ENCODE data around the gene TTYH2. TPM values are rescaled to one million over a fixed set of nuclear protein-coding genes. Genes with fewer than 3 reads are reported as not detected.

The TTYH2 gene
- total and polyA plus RNA-seq, 2 of the 4 experiments (the other 2 are of a cell fraction), result 2.3 to 6.8 TPM

DNA sequence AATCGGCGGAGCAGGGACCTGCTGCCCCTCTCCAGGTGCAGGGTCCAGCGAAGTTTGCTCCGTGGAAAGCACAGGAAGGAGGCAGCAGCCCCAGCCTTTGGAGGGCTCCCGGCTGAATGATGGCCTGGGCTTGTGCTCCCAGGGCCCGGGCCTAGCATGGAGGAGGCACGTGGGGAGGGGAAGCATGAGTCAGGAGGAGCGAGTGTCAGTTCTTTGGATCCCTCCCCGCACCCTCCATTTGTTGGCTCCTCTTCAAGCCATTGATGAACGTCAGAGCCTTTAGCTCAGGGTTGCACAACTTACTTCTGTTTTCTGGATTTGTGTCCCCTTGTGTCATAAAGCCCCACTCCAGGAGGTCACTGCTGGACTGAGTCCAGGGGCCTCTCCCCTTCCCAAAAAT is 25.8 kb downstream of the TTYH2 start:
- ChIA-PET POLR2A (ENCODE audit: unreplicated experiment) (no interaction called here), CTCF (no interaction called here)
- H2BK5ac ChIP-seq (ENCODE audit: low read depth, low read length, poor library complexity, severe bottlenecking), result no peak overlapping the region
- no peak overlapping the region for H3K27ac ChIP-seq (ENCODE audit: insufficient read depth, low read length)
- intact Hi-C loops (cut with micrococcal nuclease), result loop anchor here (5.0 kb wide), 1 partner anchor 1287 kb away; no protein-coding TSS in a partner anchor
- no peak overlapping the region for H3K56ac ChIP-seq (ENCODE audit: extremely low read depth, insufficient read depth, low read length)
- no peak overlapping the region for H4K5ac ChIP-seq (ENCODE audit: low read depth, low read length)
- in situ Hi-C loops (cut with MboI; ENCODE audit: low sequenced_read_pairs), result no loop called here
- no peak overlapping the region for H3K4me3 ChIP-seq (ENCODE audit: insufficient read depth, low read depth, low read length)
- no peak overlapping the region for H3K4me2 ChIP-seq (ENCODE audit: low read depth, low read length)
- no peak overlapping the region for H2BK120ac ChIP-seq (ENCODE audit: low read depth, low read length)
- no peaks in the 10 kb centered on the region for H4K20me1 ChIP-seq (ENCODE audit: insufficient read depth, low read length)
- no peaks in the 10 kb centered on the region for H3K79me1 ChIP-seq (ENCODE audit: low read depth in 1 of 2, low read length in 2 of 2)
- no peak overlapping the region for H2AFZ ChIP-seq (replicated peaks; ENCODE audit: low read length, poor library complexity)
- no peak overlapping the region for H2AK5ac ChIP-seq (ENCODE audit: low read depth, low read length)
- no peak overlapping the region for H3K18ac ChIP-seq (ENCODE audit: low read depth, low read length)
- H3K4ac ChIP-seq (ENCODE audit: low read depth, low read length), result no peak overlapping the region
- no peak overlapping the region for H2AK9ac ChIP-seq (replicated peaks; ENCODE audit: low read depth, low read length, poor library complexity)
- WGBS, 2 experiments (ENCODE audit: extremely low coverage in 2 of 2, insufficient read length in 1 of 2), result no CpG with 5 or more reads among the region's 10 CpGs
- H3K4me1 ChIP-seq (ENCODE audit: control insufficient read depth, insufficient read depth, low read length), result no peaks in the 10 kb centered on the region
- H3K9me3 ChIP-seq (ENCODE audit: control insufficient read depth, insufficient read depth, low read length), result no peaks in the 10 kb centered on the region
- ATAC-seq (ENCODE audit: low read depth), result no peak
- no TSS peak for BruUV-seq (replicated peaks)
- no peak for TF ChIP-seq SMC3 (IDR thresholded peaks at IDR 0.05; ENCODE audit: low read depth, low read length)
- no peak for TF ChIP-seq BHLHE40 (IDR thresholded peaks at IDR 0.05; ENCODE audit: low read depth, low read length)
- no peak for TF ChIP-seq MAZ (IDR thresholded peaks at IDR 0.05; ENCODE audit: borderline replicate concordance, low read depth, low read length)
- TF ChIP-seq MXI1 (IDR thresholded peaks at IDR 0.05; ENCODE audit: borderline replicate concordance, low read depth, low read length), result no peak
- TF ChIP-seq, protein P1, sequence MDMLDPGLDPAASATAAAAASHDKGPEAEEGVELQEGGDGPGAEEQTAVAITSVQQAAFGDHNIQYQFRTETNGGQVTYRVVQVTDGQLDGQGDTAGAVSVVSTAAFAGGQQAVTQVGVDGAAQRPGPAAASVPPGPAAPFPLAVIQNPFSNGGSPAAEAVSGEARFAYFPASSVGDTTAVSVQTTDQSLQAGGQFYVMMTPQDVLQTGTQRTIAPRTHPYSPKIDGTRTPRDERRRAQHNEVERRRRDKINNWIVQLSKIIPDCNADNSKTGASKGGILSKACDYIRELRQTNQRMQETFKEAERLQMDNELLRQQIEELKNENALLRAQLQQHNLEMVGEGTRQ (IDR thresholded peaks at IDR 0.05; ENCODE audit: low read depth, low read length), result no peak
- TF ChIP-seq CEBPB (IDR thresholded peaks at IDR 0.05; ENCODE audit: low read depth, low read length), result no peak
- no peak for TF ChIP-seq RCOR1 (IDR thresholded peaks at IDR 0.05; ENCODE audit: insufficient replicate concordance, low read length)
- no peak for TF ChIP-seq FOS (IDR thresholded peaks at IDR 0.05; ENCODE audit: low read depth, low read length)
- no peak for TF ChIP-seq POLR2A (IDR thresholded peaks at IDR 0.05; ENCODE audit: low read depth, low read length)
- no peak for TF ChIP-seq CHD1 (IDR thresholded peaks at IDR 0.05; ENCODE audit: low read depth, low read length)
- TF ChIP-seq, protein P2, sequence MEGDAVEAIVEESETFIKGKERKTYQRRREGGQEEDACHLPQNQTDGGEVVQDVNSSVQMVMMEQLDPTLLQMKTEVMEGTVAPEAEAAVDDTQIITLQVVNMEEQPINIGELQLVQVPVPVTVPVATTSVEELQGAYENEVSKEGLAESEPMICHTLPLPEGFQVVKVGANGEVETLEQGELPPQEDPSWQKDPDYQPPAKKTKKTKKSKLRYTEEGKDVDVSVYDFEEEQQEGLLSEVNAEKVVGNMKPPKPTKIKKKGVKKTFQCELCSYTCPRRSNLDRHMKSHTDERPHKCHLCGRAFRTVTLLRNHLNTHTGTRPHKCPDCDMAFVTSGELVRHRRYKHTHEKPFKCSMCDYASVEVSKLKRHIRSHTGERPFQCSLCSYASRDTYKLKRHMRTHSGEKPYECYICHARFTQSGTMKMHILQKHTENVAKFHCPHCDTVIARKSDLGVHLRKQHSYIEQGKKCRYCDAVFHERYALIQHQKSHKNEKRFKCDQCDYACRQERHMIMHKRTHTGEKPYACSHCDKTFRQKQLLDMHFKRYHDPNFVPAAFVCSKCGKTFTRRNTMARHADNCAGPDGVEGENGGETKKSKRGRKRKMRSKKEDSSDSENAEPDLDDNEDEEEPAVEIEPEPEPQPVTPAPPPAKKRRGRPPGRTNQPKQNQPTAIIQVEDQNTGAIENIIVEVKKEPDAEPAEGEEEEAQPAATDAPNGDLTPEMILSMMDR (conservative IDR thresholded peaks at IDR 0.05; ENCODE audit: low read depth, low read length), result no peak
- TF ChIP-seq RFX5 (IDR thresholded peaks at IDR 0.05; ENCODE audit: low read depth, low read length), result no peak
- no peak for TF ChIP-seq MAFK (IDR thresholded peaks at IDR 0.05; ENCODE audit: low read depth, low read length)
- no peak for TF ChIP-seq NFE2L2 (IDR thresholded peaks at IDR 0.05; ENCODE audit: low read depth, low read length)
- no peaks in the 10 kb centered on the region for H3K27me3 ChIP-seq (ENCODE audit: control insufficient read depth, insufficient read depth, low read length)
- H2BK20ac ChIP-seq (ENCODE audit: low read depth, low read length), result no peak overlapping the region
- H3K9me1 ChIP-seq (ENCODE audit: insufficient read depth, low read length), result no peaks in the 10 kb centered on the region
- H3K14ac ChIP-seq (replicated peaks; ENCODE audit: low read depth, low read length), result no peak overlapping the region
- H2BK15ac ChIP-seq (ENCODE audit: low read depth, low read length), result no peak overlapping the region
- H4K91ac ChIP-seq (ENCODE audit: insufficient read depth, low read depth, low read length), result no peak overlapping the region
- dilution Hi-C loops (cut with HindIII; ENCODE audit: low sequenced_read_pairs, unreplicated experiment), result no loop called here
- no peak overlapping the region for H3K23ac ChIP-seq (ENCODE audit: low read depth, low read length)
- no peak overlapping the region for H4K8ac ChIP-seq (ENCODE audit: low read depth in 2 of 2, low read length in 2 of 2)
- H3K36me3 ChIP-seq (ENCODE audit: control insufficient read depth, insufficient read depth, low read length), result no peaks in the 10 kb centered on the region
- DNase-seq, result no peak
- H3K9ac ChIP-seq (ENCODE audit: low read depth, low read length), result no peak overlapping the region
